ENCODE data around the gene ZNF780A.
"Not testable (repeated sequence)": the region's sequence is repeated elsewhere in the genome, so short reads cannot be mapped to it uniquely, and the experiment has no call there.

The ZNF780A gene

GRCh38 chr19:40053491-40053890, 37.3 kb downstream of the ZNF780A start:
- Histone ChIP-seq H2BK15ac (ENCODE audit: low read depth, poor library complexity, severe bottlenecking) (no peak overlapping the region), H4K8ac (ENCODE audit: low read length) (no peak overlapping the region), H3K9ac (ENCODE audit: low read length) (no peak overlapping the region), H3K27ac (ENCODE audit: low read length, poor library complexity, severe bottlenecking) (no peak overlapping the region), H2BK120ac (ENCODE audit: low read depth, low read length) (no peak overlapping the region), H3K27me3 (ENCODE audit: control insufficient read depth in 1 of 2, insufficient read depth in 1 of 2, low read length in 2 of 2) (no peaks in the 10 kb centered on the region), H3K4ac (ENCODE audit: low read depth in 1 of 2, low read length in 2 of 2) (no peak overlapping the region), H3K9me3 (ENCODE audit: control insufficient read depth, low read length) (peaks cover 23% of the 10 kb centered on the region), H3K4me2 (ENCODE audit: low read length, poor library complexity, severe bottlenecking) (no peak overlapping the region), H3K18ac (ENCODE audit: low read depth in 1 of 2, low read length in 2 of 2) (no peak overlapping the region), H3K14ac (ENCODE audit: low read length in 2 of 2) (no peak overlapping the region), H3K4me1 (ENCODE audit: control insufficient read depth, insufficient read depth, low read depth, low read length) (peaks cover 2% of the 10 kb centered on the region), H3K79me1 (replicated peaks; ENCODE audit: low read length, poor library complexity, severe bottlenecking) (peaks cover 25% of the 10 kb centered on the region), H4K91ac (ENCODE audit: low read length) (no peak overlapping the region), H3K36me3 (ENCODE audit: control insufficient read depth in 1 of 2, insufficient read depth in 2 of 2, low read depth in 1 of 2, low read length in 2 of 2) (peaks cover 14 to 18% of the 10 kb centered on the region in 2 experiments), H2AK5ac (ENCODE audit: low read length, severe bottlenecking) (no peak overlapping the region), H2AFZ (ENCODE audit: low read depth, low read length) (no peak overlapping the region), H2BK12ac (ENCODE audit: low read length in 2 of 2) (no peak overlapping the region), H2BK5ac (ENCODE audit: low read depth, low read length, poor library complexity, severe bottlenecking) (no peak overlapping the region), H3K4me3 (ENCODE audit: insufficient read depth in 1 of 2, low read depth in 1 of 2, low read length in 2 of 2) (no peak overlapping the region), H3K23ac (ENCODE audit: low read length in 2 of 2) (no peak overlapping the region)
- DNase-seq, result no peak
- 100% methylated on average over 2 of the region's 2 CpGs for WGBS

- H2BK15ac ChIP-seq (ENCODE audit: low read depth, poor library complexity, severe bottlenecking); H3K4ac ChIP-seq (ENCODE audit: low read depth in 1 of 2, low read length in 2 of 2); H3K27me3 ChIP-seq (ENCODE audit: control insufficient read depth in 1 of 2, insufficient read depth in 1 of 2, low read length in 2 of 2); H2BK120ac ChIP-seq (ENCODE audit: low read depth, low read length); H3K4me1 ChIP-seq (ENCODE audit: control insufficient read depth, insufficient read depth, low read depth, low read length); H3K14ac ChIP-seq (ENCODE audit: low read length in 2 of 2); H3K27ac ChIP-seq (ENCODE audit: low read length, poor library complexity, severe bottlenecking); H3K79me1 ChIP-seq (replicated peaks; ENCODE audit: low read length, poor library complexity, severe bottlenecking); H2BK12ac ChIP-seq (ENCODE audit: low read length in 2 of 2); H2BK5ac ChIP-seq (ENCODE audit: low read depth, low read length, poor library complexity, severe bottlenecking); H3K4me2 ChIP-seq (ENCODE audit: low read length, poor library complexity, severe bottlenecking); H4K8ac ChIP-seq (ENCODE audit: low read length); H3K9ac ChIP-seq (ENCODE audit: low read length); H3K23ac ChIP-seq (ENCODE audit: low read length in 2 of 2); H3K4me3 ChIP-seq (ENCODE audit: insufficient read depth in 1 of 2, low read depth in 1 of 2, low read length in 2 of 2); H4K91ac ChIP-seq (ENCODE audit: low read length); H2AFZ ChIP-seq (ENCODE audit: low read depth, low read length); H3K18ac ChIP-seq (ENCODE audit: low read depth in 1 of 2, low read length in 2 of 2); H2AK5ac ChIP-seq (ENCODE audit: low read length, severe bottlenecking); DNase-seq: not testable (repeated sequence)
- Histone ChIP-seq H3K9me3 (ENCODE audit: control insufficient read depth, low read length) (peaks cover 42% of the 10 kb centered on the region), H3K36me3 (ENCODE audit: control insufficient read depth in 1 of 2, insufficient read depth in 2 of 2, low read depth in 1 of 2, low read length in 2 of 2) (peaks cover 17 to 36% of the 10 kb centered on the region in 2 experiments)
- WGBS, result 100% methylated on average over 1 of the region's 1 CpG
These were observed 49.0 kb downstream of the ZNF780A start for GRCh38 chr19:40041718-40042117.

- Histone ChIP-seq H3K36me3 (ENCODE audit: control insufficient read depth in 1 of 2, insufficient read depth in 2 of 2, low read depth in 1 of 2, low read length in 2 of 2) (peaks cover 2 to 24% of the 10 kb centered on the region in 2 experiments), H3K9me3 (ENCODE audit: control insufficient read depth, low read length) (peaks cover 46% of the 10 kb centered on the region)
- H2BK15ac ChIP-seq (ENCODE audit: low read depth, poor library complexity, severe bottlenecking); H3K18ac ChIP-seq (ENCODE audit: low read depth in 1 of 2, low read length in 2 of 2); H2AK5ac ChIP-seq (ENCODE audit: low read length, severe bottlenecking); H3K4me3 ChIP-seq (ENCODE audit: insufficient read depth in 1 of 2, low read depth in 1 of 2, low read length in 2 of 2); H2BK5ac ChIP-seq (ENCODE audit: low read depth, low read length, poor library complexity, severe bottlenecking); H3K79me1 ChIP-seq (replicated peaks; ENCODE audit: low read length, poor library complexity, severe bottlenecking); H3K4me2 ChIP-seq (ENCODE audit: low read length, poor library complexity, severe bottlenecking); H4K91ac ChIP-seq (ENCODE audit: low read length); H4K8ac ChIP-seq (ENCODE audit: low read length); H2BK12ac ChIP-seq (ENCODE audit: low read length in 2 of 2); H3K23ac ChIP-seq (ENCODE audit: low read length in 2 of 2); H3K9ac ChIP-seq (ENCODE audit: low read length); H3K27ac ChIP-seq (ENCODE audit: low read length, poor library complexity, severe bottlenecking); H3K4ac ChIP-seq (ENCODE audit: low read depth in 1 of 2, low read length in 2 of 2); H3K14ac ChIP-seq (ENCODE audit: low read length in 2 of 2); H3K4me1 ChIP-seq (ENCODE audit: control insufficient read depth, insufficient read depth, low read depth, low read length); H3K27me3 ChIP-seq (ENCODE audit: control insufficient read depth in 1 of 2, insufficient read depth in 1 of 2, low read length in 2 of 2); DNase-seq; H2BK120ac ChIP-seq (ENCODE audit: low read depth, low read length); H2AFZ ChIP-seq (ENCODE audit: low read depth, low read length): not testable (repeated sequence)
- no CpG with 5 or more reads among the region's 3 CpGs for WGBS
These were observed 52.7 kb downstream of the ZNF780A start for GRCh38 chr19:40038047-40038446.

GRCh38 chr19:40035996-40036395, 54.7 kb downstream of the ZNF780A start:
- H2BK5ac ChIP-seq (ENCODE audit: low read depth, low read length, poor library complexity, severe bottlenecking), result no peak overlapping the region
- peaks cover 0 to 28% of the 10 kb centered on the region in 2 experiments for H3K36me3 ChIP-seq (ENCODE audit: control insufficient read depth in 1 of 2, insufficient read depth in 2 of 2, low read depth in 1 of 2, low read length in 2 of 2)
- peak overlapping the region in 1 of 2 experiments; percentile 40 for H3K4me3 ChIP-seq (ENCODE audit: insufficient read depth in 1 of 2, low read depth in 1 of 2, low read length in 2 of 2)
- H4K8ac ChIP-seq (ENCODE audit: low read length), result no peak overlapping the region
- no peaks in the 10 kb centered on the region for H3K79me1 ChIP-seq (replicated peaks; ENCODE audit: low read length, poor library complexity, severe bottlenecking)
- no peak overlapping the region for H2BK120ac ChIP-seq (ENCODE audit: low read depth, low read length)
- no peak overlapping the region for H4K91ac ChIP-seq (ENCODE audit: low read length)
- no peak overlapping the region for H3K4ac ChIP-seq (ENCODE audit: low read depth in 1 of 2, low read length in 2 of 2)
- no peaks in the 10 kb centered on the region for H3K27me3 ChIP-seq (ENCODE audit: control insufficient read depth in 1 of 2, insufficient read depth in 1 of 2, low read length in 2 of 2)
- no peak overlapping the region for H3K27ac ChIP-seq (ENCODE audit: low read length, poor library complexity, severe bottlenecking)
- no peak for DNase-seq
- WGBS, result no CpG with 5 or more reads among the region's 4 CpGs
- H3K9me3 ChIP-seq (ENCODE audit: control insufficient read depth, low read length), result peaks cover 65% of the 10 kb centered on the region
- H3K4me2 ChIP-seq (ENCODE audit: low read length, poor library complexity, severe bottlenecking), result no peak overlapping the region
- H2AFZ ChIP-seq (ENCODE audit: low read depth, low read length), result no peak overlapping the region
- no peaks in the 10 kb centered on the region for H3K4me1 ChIP-seq (ENCODE audit: control insufficient read depth, insufficient read depth, low read depth, low read length)
- no peak overlapping the region for H3K23ac ChIP-seq (ENCODE audit: low read length in 2 of 2)
- H3K14ac ChIP-seq (ENCODE audit: low read length in 2 of 2), result no peak overlapping the region
- H2BK15ac ChIP-seq (ENCODE audit: low read depth, poor library complexity, severe bottlenecking), result no peak overlapping the region
- H3K9ac ChIP-seq (ENCODE audit: low read length), result no peak overlapping the region
- H2AK5ac ChIP-seq (ENCODE audit: low read length, severe bottlenecking), result no peak overlapping the region
- no peak overlapping the region for H3K18ac ChIP-seq (ENCODE audit: low read depth in 1 of 2, low read length in 2 of 2)
- no peak overlapping the region for H2BK12ac ChIP-seq (ENCODE audit: low read length in 2 of 2)
